SK-N-MC (cell line): ENCODE data around the gene MARK3.

Experiments used
- EZH2 ChIP-seq: fragments of 200-600 bp; sonication (generic); IDR thresholded peaks from one replicate; pipeline ENCODE4 v1.6.1; 2017; ENCODE audit warnings: antibody characterized with exemption
- FOXP2 ChIP-seq: optimal IDR thresholded peaks from 2 replicates; pipeline ENCODE3; 2011; ENCODE audit warnings: mild to moderate bottlenecking, moderate library complexity; ENCODE audit not compliant: insufficient read depth; ENCODE audit errors: extremely low read length, control extremely low read depth
- POLR2AphosphoS5 ChIP-seq: IDR thresholded peaks from 2 replicates; pipeline ENCODE4 v1.6.1; 2012; ENCODE audit warnings: mild to moderate bottlenecking, low read depth, low read length, borderline replicate concordance

GRCh38 chr14:103480595-103480994, 95.4 kb downstream of the MARK3 start:
- TF ChIP-seq EZH2: no peak
- no peak for TF ChIP-seq POLR2AphosphoS5
- no peak for TF ChIP-seq FOXP2
